Spleen (tissue), 11 donors: ENCODE data around the gene CFHR5. TPM values are rescaled to one million over a fixed set of nuclear protein-coding genes. Genes with fewer than 3 reads are reported as not detected.
"Not testable (repeated sequence)": the region's sequence is repeated elsewhere in the genome, so short reads cannot be mapped to it uniquely, and the experiment has no call there.

Source experiments
- DNase-seq: peaks from one replicate; pipeline ENCODE4 v3.0.0-alpha.2; 2020
- H3K27ac ChIP-seq, 8 donors: fragments of 200-600 bp; sonication (generic) in 7 of 8; 1 replicate in 4 of 8; 2 replicates in 4 of 8; pipeline versions ENCODE4 v1.5.0 to v1.8.0; 2016 to 2021; ENCODE audit warnings: inconsistent platforms in 4 of 8, mild to moderate bottlenecking in 4 of 8, moderate library complexity in 1 of 8
- H3K27me3 ChIP-seq, 7 donors: fragments of 200-600 bp; sonication (generic) in 6 of 7; replicated peaks in 1 of 7; 1 replicate in 4 of 7; 2 replicates in 3 of 7; pipeline versions ENCODE4 v1.5.0 to v1.8.0; 2016 to 2021; ENCODE audit warnings: inconsistent platforms in 3 of 7, mild to moderate bottlenecking in 1 of 7
- H3K36me3 ChIP-seq, 6 donors: fragments of 200-600 bp; sonication (generic) in 5 of 6; 1 replicate in 4 of 6; 2 replicates in 2 of 6; pipeline versions ENCODE4 v1.5.0 to v1.8.0; 2016 to 2021; ENCODE audit warnings: inconsistent platforms in 2 of 6
- H3K4me1 ChIP-seq, 6 donors: fragments of 200-600 bp; sonication (generic) in 5 of 6; 1 replicate in 3 of 6; 2 replicates in 3 of 6; pipeline versions ENCODE4 v1.5.0 to v1.8.0; 2016 to 2021; ENCODE audit warnings: inconsistent platforms in 3 of 6
- H3K4me3 ChIP-seq, 8 donors: fragments of 200-600 bp; sonication (generic) in 7 of 8; 1 replicate in 4 of 8; 2 replicates in 4 of 8; pipeline versions ENCODE4 v1.5.0 to v1.8.0; 2016 to 2021; ENCODE audit warnings: inconsistent platforms in 4 of 8, mild to moderate bottlenecking in 4 of 8, moderate library complexity in 2 of 8
- H3K9me3 ChIP-seq, 8 donors: fragments of 200-600 bp; sonication (generic) in 7 of 8; 1 replicate in 4 of 8; 2 replicates in 4 of 8; pipeline versions ENCODE4 v1.5.0 to v1.8.0; 2016 to 2021; ENCODE audit warnings: inconsistent platforms in 4 of 8
- CTCF ChIP-seq, 11 experiments: fragments of 200-600 bp in 7 of 11; fragments of 450-650 bp in 4 of 11; sonication (generic) in 4 of 11; IDR thresholded peaks in 8 of 11; conservative IDR thresholded peaks in 3 of 11; 1 replicate in 7 of 11; 2 replicates in 4 of 11; pipeline versions ENCODE4 v1.4.0 to v1.8.0; 2016 to 2021; ENCODE audit warnings: antibody characterized with exemption in 11 of 11, inconsistent platforms in 4 of 11, mild to moderate bottlenecking in 1 of 11
- POLR2A ChIP-seq, 3 donors: fragments of 450-650 bp; IDR thresholded peaks; one replicate each; pipeline ENCODE4 v1.5.1; 2017; ENCODE audit warnings: antibody characterized with exemption in 3 of 3, mild to moderate bottlenecking in 1 of 3
- POLR2AphosphoS5 ChIP-seq, 3 donors: sonication (generic); formaldehyde crosslinking; IDR thresholded peaks; one replicate each; pipeline ENCODE4 v1.5.1; 2017; ENCODE audit warnings: antibody characterized with exemption in 3 of 3
- WGBS, 5 donors: extraction: QIAGEN DNeasy Blood & Tissue Kit in 3 of 5; methylation state at CpG; one replicate each; pipeline versions ENCODE4 v1.1.5 to v1.1.7; 2013 to 2018; 5-methylcytosine and 5-hydroxymethylcytosine counted together
- intact Hi-C: fragments of 100-400 bp; cut with DNase I; formaldehyde crosslinking; loops from one replicate; pipeline ENCODE4 v1.15.0; 2023; ENCODE audit warnings: low total_unique reads
- polyA plus RNA-seq, 3 donors: library from polyadenylated mRNA; stranded (reverse); fragments of 200-250 nt; gene quantifications; one replicate each; pipeline ENCODE4 v1.2.1, GENCODE V29; 2013
- total RNA-seq, 7 donors: library from RNA; depleted of rRNA in 3 of 7; stranded (reverse); fragments of >200 nt in 3 of 7; fragmentation: NEBNext Ultra II Directional in 4 of 7; extraction: Animal tissue kit (Norgen Biotek cat#: 25700) in 4 of 7; gene quantifications; one replicate each; pipeline versions ENCODE4 v1.1.0 to v1.2.1, GENCODE V29; 2016 to 2021
- donor health status: healthy with polysubstance abuse.
- donor health status: DM: no; HTN: no; CAD: no; lungs with moderate emphysema.
- donor health status: DM: no; HTN: no; CAD: no.
- donor health status: Bipolar disorder and iron deficiency.
- donor health status: healthy.
- donor health status: DM: no; HTN: no; CAD: no.
- donor health status: DM: yes; HTN: yes; CAD: no.

Gene CFHR5
- total and polyA plus RNA-seq, 10 donors, result not detected

- H3K27me3 ChIP-seq, result no peaks in the 10 kb centered on the region
- no peak overlapping the region for H3K4me3 ChIP-seq
- H3K9me3 ChIP-seq, result no peaks in the 10 kb centered on the region
- H3K27ac ChIP-seq, result no peak overlapping the region
- no peaks in the 10 kb centered on the region for H3K4me1 ChIP-seq
- no peak for DNase-seq
- intact Hi-C loops, result no loop called here
- TF ChIP-seq POLR2A (IDR thresholded peaks at IDR 0.05) (no peak), CTCF (IDR thresholded peaks at IDR 0.05 in 8 of 11, conservative IDR thresholded peaks at IDR 0.05 in 3 of 11) (no peak), POLR2AphosphoS5 (IDR thresholded peaks at IDR 0.05) (no peak)
- 82 to 90% (median 86%) methylated on average over 1 of the region's 1 CpG for WGBS, 5 donors
- H3K36me3 ChIP-seq, result no peaks in the 10 kb centered on the region
Observed at GRCh38 chr1:196970182-196970581, 7.2 kb upstream of the CFHR5 start.

DNA sequence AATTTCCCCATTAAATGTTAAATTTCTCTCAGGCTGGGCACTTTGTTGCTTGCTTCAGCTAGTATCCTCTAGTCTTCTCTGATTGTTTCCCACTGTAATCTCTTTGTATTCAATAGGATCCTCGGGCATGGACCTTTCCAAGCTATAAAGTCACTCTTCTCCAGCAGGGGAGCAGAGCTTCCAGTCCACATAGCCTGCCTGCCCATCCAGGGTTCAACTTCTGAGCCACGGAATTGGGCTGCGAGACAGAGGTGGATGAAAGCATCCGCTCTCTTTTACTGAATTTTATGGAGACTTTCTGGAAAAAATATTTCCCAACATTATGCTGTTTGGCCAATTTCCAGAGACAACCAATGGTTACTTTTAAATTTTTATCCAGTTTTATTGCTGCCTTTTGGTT is 1.1 kb upstream of the CFHR5 start:
- Histone ChIP-seq H3K27me3 (no peaks in the 10 kb centered on the region), H3K4me1 (no peaks in the 10 kb centered on the region), H3K9me3 (no peaks in the 10 kb centered on the region), H3K4me3 (no peak overlapping the region), H3K36me3 (no peaks in the 10 kb centered on the region), H3K27ac (no peak overlapping the region)
- no peak for DNase-seq
- TF ChIP-seq POLR2A (IDR thresholded peaks at IDR 0.05) (no peak), CTCF (IDR thresholded peaks at IDR 0.05 in 8 of 11, conservative IDR thresholded peaks at IDR 0.05 in 3 of 11) (no peak), POLR2AphosphoS5 (IDR thresholded peaks at IDR 0.05) (no peak)
- intact Hi-C loops, result no loop called here
- 79 to 90% (median 82%) methylated on average over 4 of the region's 4 CpGs for WGBS, 5 donors

DNA sequence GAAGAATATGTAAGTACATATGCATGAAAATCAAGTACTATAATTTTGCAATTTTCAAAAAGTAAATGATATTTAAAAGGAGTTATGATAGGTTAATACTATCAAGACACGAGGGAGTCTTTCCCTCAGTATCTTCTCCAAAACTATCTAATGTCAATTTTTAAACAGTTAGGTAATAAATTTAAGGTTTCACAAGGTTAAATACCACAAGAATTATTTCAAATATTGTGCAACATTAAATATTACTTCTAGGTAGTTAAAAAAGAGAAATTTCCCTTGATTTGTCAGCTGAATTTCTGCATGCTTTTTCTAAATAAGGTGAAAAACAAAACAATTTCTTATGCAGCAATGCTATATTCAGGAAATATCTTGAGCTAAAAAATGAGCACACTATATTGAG is 3.5 kb downstream of the CFHR5 start:
- intact Hi-C loops, result no loop called here
- TF ChIP-seq POLR2A (IDR thresholded peaks at IDR 0.05), result no peak
- TF ChIP-seq CTCF (IDR thresholded peaks at IDR 0.05 in 8 of 11, conservative IDR thresholded peaks at IDR 0.05 in 3 of 11), result no peak
- TF ChIP-seq POLR2AphosphoS5 (IDR thresholded peaks at IDR 0.05), result no peak

DNA sequence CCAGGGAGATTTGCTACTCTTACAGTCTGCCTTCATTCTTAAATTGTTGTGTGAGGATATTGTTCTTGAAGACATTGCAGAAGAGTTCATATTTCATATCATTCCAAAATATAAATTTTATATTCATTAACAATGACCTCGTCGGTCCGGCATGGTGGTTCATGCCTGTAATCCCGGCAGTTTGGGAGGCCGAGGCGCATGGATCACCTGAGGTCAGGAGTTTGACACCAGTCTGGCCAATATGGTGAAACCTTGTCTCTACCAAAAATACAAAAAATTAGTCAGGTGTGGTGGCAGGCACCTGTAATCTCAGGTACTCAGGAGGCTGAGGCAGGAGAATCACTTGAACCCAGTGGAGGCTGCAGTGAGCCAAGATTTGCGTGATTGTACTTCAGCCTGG is 4.9 kb downstream of the CFHR5 start:
- H3K27ac ChIP-seq, H3K4me1 ChIP-seq, H3K9me3 ChIP-seq, H3K4me3 ChIP-seq, H3K36me3 ChIP-seq, H3K27me3 ChIP-seq, intact Hi-C loops, DNase-seq: not testable (repeated sequence)
- 91 to 97% (median 95%) methylated on average over 7 of the region's 7 CpGs for WGBS, 5 donors

More for the DNA sequence above, 3.5 kb downstream of the CFHR5 start:
- 75 to 90% (median 83%) methylated on average over 1 of the region's 1 CpG for WGBS, 5 donors
- no peak for DNase-seq
- Histone ChIP-seq H3K27me3 (no peaks in the 10 kb centered on the region), H3K9me3 (no peaks in the 10 kb centered on the region), H3K4me1 (no peaks in the 10 kb centered on the region), H3K4me3 (no peak overlapping the region), H3K27ac (no peak overlapping the region), H3K36me3 (no peaks in the 10 kb centered on the region)

- H3K36me3 ChIP-seq, intact Hi-C loops: not testable (repeated sequence)
- WGBS, 5 donors, result 66 to 77% (median 70%) methylated on average over 11 of the region's 11 CpGs
Observed at GRCh38 chr1:196991919-196992651, 14.7 kb downstream of the CFHR5 start.

More at GRCh38 chr1:196991919-196992651, 14.7 kb downstream of the CFHR5 start:
- not testable (repeated sequence) for H3K4me1 ChIP-seq, H3K4me3 ChIP-seq, H3K9me3 ChIP-seq, H3K27me3 ChIP-seq, H3K27ac ChIP-seq, DNase-seq
